LNCaP clone FGC (cell line): ENCODE results near the gene ZNF423.

Experiments
- DNase-seq: peaks from one replicate; pipeline ENCODE4 v3.0.0-alpha.2; 2011; ENCODE audit warnings: low read depth
- H3K4me3 ChIP-seq: 2 replicates; pipeline ENCODE4 v1.5.1; 2011; ENCODE audit warnings: mild to moderate bottlenecking, low read depth, low read length, control low read depth
- TF ChIP-seq, protein P1 (sequence below): IDR thresholded peaks from 2 replicates; pipeline ENCODE4 v1.5.1; 2012; ENCODE audit warnings: mild to moderate bottlenecking; ENCODE audit not compliant: control insufficient read depth, insufficient read depth; ENCODE audit errors: extremely low read depth

Gene ZNF423

GRCh38 chr16:49440156-49441065 is 415.5 kb downstream of the ZNF423 start:
- TF ChIP-seq, protein P1, sequence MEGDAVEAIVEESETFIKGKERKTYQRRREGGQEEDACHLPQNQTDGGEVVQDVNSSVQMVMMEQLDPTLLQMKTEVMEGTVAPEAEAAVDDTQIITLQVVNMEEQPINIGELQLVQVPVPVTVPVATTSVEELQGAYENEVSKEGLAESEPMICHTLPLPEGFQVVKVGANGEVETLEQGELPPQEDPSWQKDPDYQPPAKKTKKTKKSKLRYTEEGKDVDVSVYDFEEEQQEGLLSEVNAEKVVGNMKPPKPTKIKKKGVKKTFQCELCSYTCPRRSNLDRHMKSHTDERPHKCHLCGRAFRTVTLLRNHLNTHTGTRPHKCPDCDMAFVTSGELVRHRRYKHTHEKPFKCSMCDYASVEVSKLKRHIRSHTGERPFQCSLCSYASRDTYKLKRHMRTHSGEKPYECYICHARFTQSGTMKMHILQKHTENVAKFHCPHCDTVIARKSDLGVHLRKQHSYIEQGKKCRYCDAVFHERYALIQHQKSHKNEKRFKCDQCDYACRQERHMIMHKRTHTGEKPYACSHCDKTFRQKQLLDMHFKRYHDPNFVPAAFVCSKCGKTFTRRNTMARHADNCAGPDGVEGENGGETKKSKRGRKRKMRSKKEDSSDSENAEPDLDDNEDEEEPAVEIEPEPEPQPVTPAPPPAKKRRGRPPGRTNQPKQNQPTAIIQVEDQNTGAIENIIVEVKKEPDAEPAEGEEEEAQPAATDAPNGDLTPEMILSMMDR: no peak
- no peak for DNase-seq
- no peak overlapping the region for H3K4me3 ChIP-seq

DNA sequence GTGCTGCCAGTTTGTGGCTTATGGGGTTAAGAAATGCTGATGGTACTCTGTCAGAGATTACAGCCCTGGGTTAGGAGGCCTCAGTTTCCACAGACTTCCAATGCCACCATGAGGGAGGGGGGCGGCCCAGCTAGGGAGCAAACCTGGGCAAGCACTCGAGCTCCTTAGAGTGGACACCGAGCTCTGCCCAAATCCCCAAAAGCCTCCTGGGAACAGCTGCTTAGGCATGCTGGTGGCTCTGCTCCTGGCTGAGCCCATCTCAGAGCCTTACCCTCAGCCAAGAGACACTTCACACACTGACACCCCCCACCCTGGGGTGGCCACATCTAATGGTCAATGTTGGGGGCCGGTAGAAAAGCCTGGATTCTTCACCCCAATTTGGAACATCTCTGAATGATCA is 416.2 kb downstream of the ZNF423 start:
- TF ChIP-seq, protein P1: no peak
- DNase-seq: no peak
- no peak overlapping the region for H3K4me3 ChIP-seq

- H3K4me3 ChIP-seq: no peak overlapping the region
- no peak for DNase-seq
- TF ChIP-seq, protein P1: no peak
Observed at GRCh38 chr16:49439050-49439449, 416.9 kb downstream of the ZNF423 start.
